GM19240 (cell line): Measurements from ENCODE around the gene CORO2A.
"Not testable (repeated sequence)": the region's sequence is repeated elsewhere in the genome, so short reads cannot be mapped to it uniquely, and the experiment has no call there.

Experiments
- DNase-seq: peaks from one replicate; pipeline ENCODE4 v3.0.0; 2011; ENCODE audit warnings: low spot score; ENCODE audit not compliant: insufficient read length

CORO2A gene

GRCh38 chr9:98191671-98192502 is 550 bp downstream of the CORO2A start:
- DNase-seq = no peak

GRCh38 chr9:98191181-98191608 is 1.2 kb downstream of the CORO2A start:
- DNase-seq = no peak

- DNase-seq = no peak
Measured at GRCh38 chr9:98190757-98191105, 1.7 kb downstream of the CORO2A start.

- DNase-seq = no peak
Measured at GRCh38 chr9:98189412-98189811, 3.0 kb downstream of the CORO2A start.

GRCh38 chr9:98187926-98188325 is 4.5 kb downstream of the CORO2A start:
- no peak for DNase-seq

- no peak for DNase-seq
Measured at GRCh38 chr9:98186236-98186635, 6.2 kb downstream of the CORO2A start.

- DNase-seq = no peak
Measured at GRCh38 chr9:98185611-98186171, 6.7 kb downstream of the CORO2A start.

- DNase-seq = no peak
Measured at GRCh38 chr9:98185021-98185567, 7.3 kb downstream of the CORO2A start.

- DNase-seq = no peak
Measured at GRCh38 chr9:98184326-98184725, 8.1 kb downstream of the CORO2A start.

GRCh38 chr9:98182889-98183599 is 9.4 kb downstream of the CORO2A start:
- DNase-seq = no peak

- no peak for DNase-seq
Measured at GRCh38 chr9:98182069-98182820, 10.2 kb downstream of the CORO2A start.

GRCh38 chr9:98181746-98182068 is 10.7 kb downstream of the CORO2A start:
- DNase-seq = no peak

GRCh38 chr9:98180996-98181395 is 11.4 kb downstream of the CORO2A start:
- no peak for DNase-seq

GRCh38 chr9:98178874-98179850 is 13.3 kb downstream of the CORO2A start:
- no peak for DNase-seq

- no peak for DNase-seq
Measured at GRCh38 chr9:98176391-98177259, 15.8 kb downstream of the CORO2A start.

GRCh38 chr9:98175762-98176161 is 16.7 kb downstream of the CORO2A start:
- DNase-seq = no peak

- DNase-seq = no peak
Measured at GRCh38 chr9:98175028-98175569, 17.3 kb downstream of the CORO2A start.

- not testable (repeated sequence) for DNase-seq
Measured at GRCh38 chr9:98174502-98174918, 17.9 kb downstream of the CORO2A start.

GRCh38 chr9:98173181-98173580 is 19.3 kb downstream of the CORO2A start:
- DNase-seq = no peak
